Activated CD4-positive, alpha-beta T cell treated with anti-CD3 and anti-CD28 coated beads, Interleukin-2, amount 50 U/mL, for 4 hours (primary cell): Measurements from ENCODE around the gene DDA1.
"Not testable (repeated sequence)": the region's sequence is repeated elsewhere in the genome, so short reads cannot be mapped to it uniquely, and the experiment has no call there.

Experiments
- DNase-seq, 2 experiments: peaks; one replicate each; pipeline ENCODE4 v3.0.0-alpha.2; 2020

DDA1 gene

DNA sequence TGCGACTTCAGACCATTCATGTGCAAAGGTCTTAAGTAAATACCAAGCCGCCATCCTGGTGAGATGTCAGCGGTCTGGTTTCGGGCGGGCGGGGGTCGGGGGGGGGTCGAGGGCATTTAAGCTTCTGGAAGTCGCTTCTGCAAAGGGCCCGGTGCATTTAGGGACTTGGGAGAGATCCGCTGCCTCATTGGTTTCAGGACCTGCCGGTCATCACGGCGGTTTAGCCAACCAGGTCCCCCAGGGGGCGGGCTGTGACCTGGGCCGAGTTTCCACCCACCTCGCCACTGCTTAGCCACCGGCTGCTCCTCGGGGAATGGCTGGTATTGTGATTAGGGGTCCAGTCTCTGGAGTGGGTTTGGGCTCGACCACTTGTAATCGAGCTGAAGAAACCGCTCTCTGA is 19.9 kb upstream of the DDA1 start:
- no peak for DNase-seq

- DNase-seq: peak; percentile 64 to 67
Observed at GRCh38 chr19:17292301-17293074, 16.9 kb upstream of the DDA1 start.

- DNase-seq: no peak
Observed at GRCh38 chr19:17293605-17294004, 15.8 kb upstream of the DDA1 start.

GRCh38 chr19:17294051-17294891 is 15.1 kb upstream of the DDA1 start:
- DNase-seq: peak; percentile 21 to 31

- not testable (repeated sequence) for DNase-seq
Observed at GRCh38 chr19:17295551-17295950, 13.8 kb upstream of the DDA1 start.

DNA sequence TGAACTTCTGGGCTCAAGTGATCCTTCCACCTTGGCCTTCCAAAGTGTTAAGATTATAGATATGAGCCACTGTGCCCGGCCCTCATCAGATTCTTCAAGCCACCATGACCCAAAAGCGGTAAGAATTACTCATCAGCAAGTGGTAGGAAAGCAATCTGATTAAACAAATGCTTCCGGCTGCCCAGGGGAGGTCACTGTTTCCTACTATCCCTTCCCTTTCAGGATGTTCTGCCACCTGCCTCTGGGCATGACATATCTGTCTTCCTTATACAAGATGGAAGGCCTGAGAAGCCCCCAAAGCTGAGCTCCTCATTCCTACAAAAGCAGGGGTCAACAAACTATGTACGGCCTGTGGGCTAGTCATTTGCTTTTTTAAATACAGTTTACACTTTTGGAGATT is 13.1 kb upstream of the DDA1 start:
- DNase-seq: no peak

- DNase-seq: no peak
Observed at GRCh38 chr19:17296976-17297375, 12.4 kb upstream of the DDA1 start.

DNA sequence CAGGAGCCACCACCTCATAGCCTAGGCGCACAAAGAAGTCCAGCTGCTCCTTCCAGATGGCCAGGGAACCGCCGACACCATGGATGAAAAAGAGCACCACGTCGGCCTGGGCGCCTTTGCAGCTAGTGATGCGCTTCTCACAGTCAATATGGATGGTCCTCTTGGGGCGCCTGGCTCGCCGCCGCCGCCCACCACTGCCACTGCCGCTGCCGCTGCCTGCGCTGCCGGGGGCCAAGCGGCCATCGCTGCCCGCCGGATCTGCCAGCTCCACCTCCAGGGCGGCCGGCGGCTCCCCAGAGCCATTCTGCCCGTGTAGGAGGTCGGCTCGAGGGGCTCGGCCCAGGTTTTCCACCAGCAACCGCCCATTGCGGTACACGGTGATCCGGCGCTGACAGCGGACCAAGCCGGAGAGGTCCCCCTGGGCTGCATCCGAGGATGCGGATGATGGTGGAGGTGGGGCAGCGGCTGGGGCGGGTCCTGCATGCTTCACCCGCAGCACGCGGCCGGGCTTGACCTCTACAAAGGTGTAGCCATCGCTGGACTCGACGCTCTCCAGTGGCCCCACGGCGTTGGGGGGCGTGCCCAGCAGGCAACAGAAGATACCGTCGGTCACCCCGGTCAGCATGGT is 8.3 kb upstream of the DDA1 start:
- no peak for DNase-seq

DNA sequence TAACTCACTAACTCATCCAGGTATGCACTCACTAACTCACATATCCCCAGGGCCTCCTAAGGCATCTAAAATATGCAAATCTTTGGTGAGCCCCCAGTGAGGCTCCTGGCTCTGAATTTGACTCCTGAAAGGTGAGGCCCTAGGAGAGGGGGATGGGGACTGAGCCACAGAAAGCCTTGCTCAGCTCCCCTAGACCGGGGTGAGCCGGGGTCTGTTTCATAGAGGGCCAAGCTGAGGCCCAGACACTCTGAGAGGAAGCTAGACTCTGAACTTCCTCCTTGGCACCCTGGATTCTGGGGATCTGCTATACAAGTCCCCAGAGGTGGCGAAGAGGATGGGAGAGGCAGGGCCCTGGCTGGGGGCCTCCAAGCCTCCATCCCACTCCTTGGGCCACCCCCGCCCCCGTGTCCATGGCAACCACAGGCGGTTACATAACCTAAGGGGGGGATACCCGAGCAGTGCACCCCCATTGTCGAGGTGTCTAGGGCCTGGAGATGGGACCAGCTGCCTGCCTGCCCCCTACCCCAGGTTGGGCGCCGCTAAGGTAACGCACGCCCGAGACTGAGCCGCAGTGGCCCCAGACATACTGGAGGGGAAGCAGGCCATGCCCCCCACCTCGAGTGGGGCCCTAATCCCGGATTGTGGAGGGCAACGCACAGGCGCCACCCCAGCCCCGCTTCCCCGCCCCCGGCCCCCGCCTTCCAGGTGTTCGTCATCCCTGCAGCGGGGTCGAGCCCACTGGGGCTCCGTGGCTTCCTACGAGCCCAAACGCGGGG is 6.8 kb upstream of the DDA1 start:
- peak; percentile 25 to 28 for DNase-seq

GRCh38 chr19:17303167-17303939 is 6.0 kb upstream of the DDA1 start, which contains the start of gene ABHD8:
ABHD8 (minus strand) TSS chr19:17303425; CDS start chr19:17301616, 1,809 bp downstream.
- peak; percentile 92 for DNase-seq

GRCh38 chr19:17303940-17304267 is 5.5 kb upstream of the DDA1 start:
- DNase-seq: no peak

GRCh38 chr19:17304386-17305215 is 4.8 kb upstream of the DDA1 start:
- DNase-seq: no peak

GRCh38 chr19:17305216-17305516 is 4.2 kb upstream of the DDA1 start:
- no peak for DNase-seq

GRCh38 chr19:17305517-17306284 is 3.7 kb upstream of the DDA1 start, which contains the start of gene MRPL34:
MRPL34 (plus strand) TSS chr19:17305872; CDS start chr19:17305893, 21 bp downstream.
- DNase-seq: peak; percentile 88 to 90

GRCh38 chr19:17306285-17306714 is 3.1 kb upstream of the DDA1 start:
- no peak for DNase-seq

DNA sequence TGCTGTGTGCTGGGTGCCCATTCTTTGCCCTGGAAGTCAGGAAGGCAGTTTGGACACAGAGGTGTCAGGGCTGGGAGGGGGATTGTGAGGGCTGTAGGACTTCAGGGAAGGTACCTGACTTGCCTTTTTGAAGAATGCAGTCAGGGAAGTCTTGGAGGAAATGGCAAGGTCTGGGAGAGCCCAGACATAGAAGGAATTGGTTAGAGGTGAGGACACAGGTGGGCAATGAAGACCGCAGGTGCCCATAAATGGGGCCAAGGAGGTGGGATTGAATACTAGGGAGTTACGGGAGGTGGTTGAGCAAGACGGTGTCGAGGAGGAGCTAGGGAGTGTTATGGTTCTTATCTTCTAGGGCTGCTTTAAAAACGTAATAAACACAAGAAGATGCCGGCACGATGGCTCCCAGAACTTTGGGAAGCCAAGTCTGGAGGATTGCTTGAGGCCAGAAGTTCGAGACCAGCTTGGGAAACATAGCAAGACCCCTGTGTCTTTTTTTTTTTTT is 1.4 kb upstream of the DDA1 start:
- no peak for DNase-seq

- no peak for DNase-seq
Observed at GRCh38 chr19:17309965-17310461, 650 bp downstream of the DDA1 start.

- no peak for DNase-seq
Observed at GRCh38 chr19:17311455-17312188, 2.3 kb downstream of the DDA1 start.
